ENCODE measurements around the gene NOS2.

NOS2 gene

DNA sequence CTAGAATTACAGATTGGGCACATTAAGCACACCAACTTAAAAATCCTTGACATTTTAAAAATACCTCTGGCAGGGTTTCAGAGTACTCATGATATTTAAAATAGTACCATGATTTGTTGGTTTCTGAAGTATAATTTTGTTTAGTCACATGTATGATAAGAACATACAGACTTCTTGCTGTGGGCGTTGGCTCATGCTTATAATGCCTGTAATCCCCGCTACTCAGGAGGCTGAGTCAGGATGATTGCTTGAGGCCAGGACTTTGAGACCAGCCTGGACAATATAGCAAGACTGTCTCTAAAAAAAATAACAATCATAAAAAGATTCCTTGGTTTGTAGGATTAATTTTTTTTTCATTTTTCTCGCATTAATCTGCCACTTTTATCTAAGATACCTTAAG lies 78.5 kb downstream of the NOS2 start:
- DNase-seq (ENCODE audit: low read depth), result no peak

Data from stromal cell of bone marrow (primary cell).